Astrocyte (in vitro differentiated cells and primary cell): ENCODE data around the gene TPM3.

Experiments used
- CTCF ChIP-seq: IDR thresholded peaks from 2 replicates; pipeline ENCODE4 v1.5.1; 2011; ENCODE audit warnings: low read depth, mild to moderate bottlenecking, inconsistent platforms, low read length, moderate library complexity; ENCODE audit not compliant: insufficient read depth
- EZH2 ChIP-seq: IDR thresholded peaks from 2 replicates; pipeline ENCODE4 v1.6.1; 2012; ENCODE audit warnings: mild to moderate bottlenecking, low read length, inconsistent platforms; ENCODE audit not compliant: insufficient read depth

GRCh38 chr1:154145986-154146385 lies 45.9 kb downstream of the TPM3 start:
- peak; percentile 39 for TF ChIP-seq CTCF
- no peak for TF ChIP-seq EZH2
